ENCODE results near the gene IER5L.
"Not testable (repeated sequence)": the region's sequence is repeated elsewhere in the genome, so short reads cannot be mapped to it uniquely, and the experiment has no call there.

IER5L gene

GRCh38 chr9:129202613-129203555 lies 24.8 kb upstream of the IER5L start:
- peak; percentile 82 for DNase-seq (ENCODE audit: low spot score)

GRCh38 chr9:129201866-129202265 lies 23.8 kb upstream of the IER5L start:
- no peak for DNase-seq (ENCODE audit: low spot score)

- DNase-seq (ENCODE audit: low spot score) = no peak
These were observed 23.2 kb upstream of the IER5L start for GRCh38 chr9:129201289-129201688.

GRCh38 chr9:129200255-129200654 lies 22.2 kb upstream of the IER5L start:
- no peak for DNase-seq (ENCODE audit: low spot score)

GRCh38 chr9:129199044-129199435 lies 21.0 kb upstream of the IER5L start:
- no peak for DNase-seq (ENCODE audit: low spot score)

- no peak for DNase-seq (ENCODE audit: low spot score)
These were observed 20.4 kb upstream of the IER5L start for GRCh38 chr9:129198319-129199043.

GRCh38 chr9:129197978-129198318 lies 19.9 kb upstream of the IER5L start:
- DNase-seq (ENCODE audit: low spot score) = no peak

GRCh38 chr9:129197045-129197444 lies 19.0 kb upstream of the IER5L start:
- not testable (repeated sequence) for DNase-seq (ENCODE audit: low spot score)

- DNase-seq (ENCODE audit: low spot score) = no peak
These were observed 17.5 kb upstream of the IER5L start for GRCh38 chr9:129195606-129196005.

GRCh38 chr9:129194221-129194620 lies 16.2 kb upstream of the IER5L start:
- DNase-seq (ENCODE audit: low spot score) = no peak

- no peak for DNase-seq (ENCODE audit: low spot score)
These were observed 15.6 kb upstream of the IER5L start for GRCh38 chr9:129193655-129194054.

- DNase-seq (ENCODE audit: low spot score) = no peak
These were observed 13.2 kb upstream of the IER5L start for GRCh38 chr9:129191234-129191633.

- DNase-seq (ENCODE audit: low spot score) = not testable (repeated sequence)
These were observed 11.9 kb upstream of the IER5L start for GRCh38 chr9:129189971-129190370.

- no peak for DNase-seq (ENCODE audit: low spot score)
These were observed 9.0 kb upstream of the IER5L start for GRCh38 chr9:129187042-129187441.

- DNase-seq (ENCODE audit: low spot score) = no peak
These were observed 7.9 kb upstream of the IER5L start for GRCh38 chr9:129185991-129186390.

GRCh38 chr9:129185402-129185801 lies 7.3 kb upstream of the IER5L start:
- DNase-seq (ENCODE audit: low spot score) = no peak

- DNase-seq (ENCODE audit: low spot score) = no peak
These were observed 6.6 kb upstream of the IER5L start for GRCh38 chr9:129184596-129185122.

GRCh38 chr9:129184219-129184524 lies 6.1 kb upstream of the IER5L start:
- DNase-seq (ENCODE audit: low spot score) = no peak

- DNase-seq (ENCODE audit: low spot score) = no peak
These were observed 5.6 kb upstream of the IER5L start for GRCh38 chr9:129183495-129184218.

GRCh38 chr9:129182625-129183494 lies 4.8 kb upstream of the IER5L start:
- peak; percentile 72 for DNase-seq (ENCODE audit: low spot score)

GRCh38 chr9:129182122-129182521 lies 4.1 kb upstream of the IER5L start:
- no peak for DNase-seq (ENCODE audit: low spot score)

- DNase-seq (ENCODE audit: low spot score) = no peak
These were observed 3.2 kb upstream of the IER5L start for GRCh38 chr9:129181246-129181645.

All from cerebellar cortex (tissue), 1 donor.